GM18498 (cell line): ENCODE data around the gene SNED1.

Experiments used
- ATAC-seq: cut with Tn5 transposase; IDR thresholded peaks from one replicate; pipeline ENCODE4 v1.9.1; 2021; ENCODE audit warnings: mild to moderate bottlenecking, moderate library complexity; ENCODE audit not compliant: unreplicated experiment

SNED1 gene

DNA sequence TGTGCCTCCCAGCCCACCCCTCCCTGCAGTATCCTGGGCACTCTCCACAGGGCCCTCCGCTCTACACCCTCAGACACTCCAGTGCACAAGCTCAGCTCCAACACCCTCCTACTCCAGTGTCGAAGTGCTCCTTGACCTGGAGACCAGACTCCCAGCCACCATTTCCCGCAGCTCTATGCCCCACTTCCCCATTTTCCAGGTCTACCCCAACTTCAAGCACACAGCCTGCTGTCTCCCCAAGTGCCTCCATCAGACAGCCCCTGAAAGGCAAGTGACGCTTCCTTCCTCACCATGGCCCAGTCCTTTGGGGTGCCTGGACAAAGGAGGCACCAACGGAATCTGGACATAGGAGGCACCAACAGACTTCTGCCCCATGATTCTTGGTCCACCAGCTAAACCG is 143.6 kb downstream of the SNED1 start:
- ATAC-seq = no peak

DNA sequence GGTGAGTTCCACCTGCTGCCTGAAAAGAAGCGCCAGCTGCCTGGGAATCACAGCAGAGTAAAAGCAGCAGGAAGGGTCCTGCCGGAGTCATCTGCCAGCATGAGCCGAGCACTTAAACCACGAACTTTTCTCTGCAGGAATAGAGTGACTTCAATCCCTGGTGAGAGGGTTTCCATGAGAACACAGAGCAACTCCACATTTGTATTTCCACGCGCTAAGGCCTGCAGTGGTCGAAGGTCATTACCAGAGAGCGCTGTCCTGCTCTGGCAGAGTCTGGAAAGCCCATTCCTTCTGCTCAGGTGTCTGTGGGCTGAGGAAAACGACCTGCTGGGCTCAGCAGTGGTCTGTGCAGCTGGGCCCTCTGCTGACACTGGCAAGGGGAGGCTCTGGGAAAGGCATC is 144.2 kb downstream of the SNED1 start:
- ATAC-seq = no peak
